Measurements from ENCODE around the gene ZNF652. TPM values are rescaled to one million over a fixed set of nuclear protein-coding genes. Genes with fewer than 3 reads are reported as not detected.

Gene ZNF652
- total RNA-seq, 4 donors from 2014 or later, result 58.8 to 124 (median 103) TPM

DNA sequence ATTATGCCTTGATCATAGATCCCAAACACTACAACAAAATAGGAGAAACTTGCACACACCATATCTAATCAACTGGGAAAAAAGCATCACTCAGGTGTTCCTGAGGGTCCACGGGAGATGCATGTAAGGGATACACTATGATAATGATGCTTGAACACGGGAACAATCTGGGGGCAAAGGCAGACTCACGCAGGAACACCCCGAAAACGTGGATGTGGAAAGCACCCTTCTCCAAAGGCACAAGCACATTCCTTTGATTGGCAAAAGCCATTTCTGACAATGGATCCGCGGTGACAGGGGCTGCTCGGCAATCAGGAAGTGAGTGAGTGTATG lies 1.3 kb downstream of the ZNF652 start:
- TF ChIP-seq, protein P1, sequence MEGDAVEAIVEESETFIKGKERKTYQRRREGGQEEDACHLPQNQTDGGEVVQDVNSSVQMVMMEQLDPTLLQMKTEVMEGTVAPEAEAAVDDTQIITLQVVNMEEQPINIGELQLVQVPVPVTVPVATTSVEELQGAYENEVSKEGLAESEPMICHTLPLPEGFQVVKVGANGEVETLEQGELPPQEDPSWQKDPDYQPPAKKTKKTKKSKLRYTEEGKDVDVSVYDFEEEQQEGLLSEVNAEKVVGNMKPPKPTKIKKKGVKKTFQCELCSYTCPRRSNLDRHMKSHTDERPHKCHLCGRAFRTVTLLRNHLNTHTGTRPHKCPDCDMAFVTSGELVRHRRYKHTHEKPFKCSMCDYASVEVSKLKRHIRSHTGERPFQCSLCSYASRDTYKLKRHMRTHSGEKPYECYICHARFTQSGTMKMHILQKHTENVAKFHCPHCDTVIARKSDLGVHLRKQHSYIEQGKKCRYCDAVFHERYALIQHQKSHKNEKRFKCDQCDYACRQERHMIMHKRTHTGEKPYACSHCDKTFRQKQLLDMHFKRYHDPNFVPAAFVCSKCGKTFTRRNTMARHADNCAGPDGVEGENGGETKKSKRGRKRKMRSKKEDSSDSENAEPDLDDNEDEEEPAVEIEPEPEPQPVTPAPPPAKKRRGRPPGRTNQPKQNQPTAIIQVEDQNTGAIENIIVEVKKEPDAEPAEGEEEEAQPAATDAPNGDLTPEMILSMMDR (IDR thresholded peaks at IDR 0.05), result no peak
- TF ChIP-seq POLR2A (IDR thresholded peaks at IDR 0.05), result no peak
- H3K4me3 ChIP-seq (ENCODE audit: low read depth, poor library complexity, severe bottlenecking), result peak overlapping the region; percentile 90
- peak in 1 of 2 donors; percentile 82 for DNase-seq (ENCODE audit: low spot score in 2 of 2)
- 0 to 2% methylated on average over 8 of the region's 8 CpGs for WGBS, 2 donors
- intact Hi-C loops (cut with DNase I; ENCODE audit: low total_unique reads), result no loop called here

DNA sequence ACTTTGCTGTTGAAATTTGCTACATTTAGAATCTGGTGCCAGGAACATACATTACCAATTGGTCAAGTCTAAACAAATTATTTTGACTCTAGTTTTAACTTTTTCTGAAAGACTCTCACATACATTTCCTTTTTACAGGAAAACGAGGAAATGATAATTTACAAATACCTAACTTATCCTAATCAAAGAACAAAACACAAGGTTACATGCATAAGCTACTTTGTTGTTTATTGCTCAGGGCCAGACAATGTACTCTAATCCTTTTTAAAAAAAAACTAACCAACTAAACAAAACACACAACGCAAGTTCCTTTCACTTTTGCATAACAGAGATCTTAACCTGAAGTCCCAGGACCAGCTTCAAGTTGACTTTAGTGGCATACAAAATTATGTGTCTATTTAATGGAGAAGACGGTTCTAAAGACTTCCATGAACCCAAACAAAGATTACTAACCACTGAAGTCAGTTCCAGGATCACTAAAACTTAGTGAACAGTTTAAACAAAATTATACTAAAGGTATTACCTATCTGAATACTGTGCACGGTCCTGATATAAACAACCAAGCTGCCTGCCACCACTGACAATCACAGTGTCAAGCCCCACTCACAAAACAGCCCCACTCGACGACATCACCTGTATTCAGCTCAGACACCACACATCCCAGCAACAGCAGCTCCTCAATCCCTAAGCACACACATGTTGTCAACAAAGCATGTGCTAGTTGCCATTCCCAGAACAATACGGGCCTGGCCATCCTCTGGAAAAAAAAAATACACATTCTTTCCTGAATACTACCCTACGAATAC lies 1.9 kb downstream of the ZNF652 start:
- no peak overlapping the region for H3K4me3 ChIP-seq (ENCODE audit: low read depth, poor library complexity, severe bottlenecking)
- peak in 1 of 2 donors; percentile 72 for DNase-seq (ENCODE audit: low spot score in 2 of 2)
- intact Hi-C loops (cut with DNase I; ENCODE audit: low total_unique reads), result no loop called here
- 13 to 14% methylated on average over 8 of the region's 8 CpGs for WGBS, 2 donors
- no peak for TF ChIP-seq POLR2A (IDR thresholded peaks at IDR 0.05)
- TF ChIP-seq, protein P1 (IDR thresholded peaks at IDR 0.05), result no peak

DNA sequence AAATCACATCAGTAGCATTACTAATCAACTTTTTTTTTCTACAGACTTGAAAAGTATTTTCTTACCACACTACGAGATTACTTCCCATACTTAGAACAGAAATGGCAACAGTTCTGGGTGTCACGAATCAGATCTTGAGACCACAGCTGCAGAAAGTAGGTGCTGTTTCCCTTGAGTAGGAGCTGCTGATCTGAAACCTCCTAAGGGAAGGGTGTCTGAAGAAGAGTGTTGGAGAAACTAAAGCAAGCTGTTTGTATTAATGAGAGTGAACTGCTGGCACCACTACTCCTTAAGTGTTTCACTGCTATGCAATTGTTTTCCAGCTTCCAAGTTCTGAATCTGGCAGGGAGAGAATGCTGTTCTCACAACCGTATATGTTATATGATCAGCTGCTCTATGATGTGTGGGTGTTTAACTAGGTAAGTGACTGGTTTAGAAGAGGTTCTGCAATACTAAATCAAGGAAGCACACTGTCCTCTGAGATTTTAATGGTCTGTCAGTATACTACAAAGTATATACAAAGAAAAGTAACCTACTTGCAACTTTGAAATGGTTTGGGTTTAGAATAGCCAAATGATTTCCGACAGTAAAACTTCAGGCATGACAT lies 3.3 kb downstream of the ZNF652 start:
- WGBS, 2 donors, result 28 to 29% methylated on average over 4 of the region's 4 CpGs
- intact Hi-C loops (cut with DNase I; ENCODE audit: low total_unique reads), result no loop called here
- DNase-seq (ENCODE audit: low spot score in 2 of 2), result peak in 1 of 2 donors; percentile 21
- no peak overlapping the region for H3K4me3 ChIP-seq (ENCODE audit: low read depth, poor library complexity, severe bottlenecking)
- no peak for TF ChIP-seq POLR2A (IDR thresholded peaks at IDR 0.05)
- TF ChIP-seq, protein P1 (IDR thresholded peaks at IDR 0.05), result no peak

- intact Hi-C loops (cut with DNase I; ENCODE audit: low total_unique reads), result no loop called here
- no peak overlapping the region for H3K4me3 ChIP-seq (ENCODE audit: low read depth, poor library complexity, severe bottlenecking)
- TF ChIP-seq, protein P1 (IDR thresholded peaks at IDR 0.05), result no peak
- no peak for TF ChIP-seq POLR2A (IDR thresholded peaks at IDR 0.05)
- WGBS, 2 donors, result 67 to 71% methylated on average over 3 of the region's 3 CpGs
- peak in 1 of 2 donors; percentile 2 for DNase-seq (ENCODE audit: low spot score in 2 of 2)
Measured at GRCh38 chr17:49357516-49357915, 4.5 kb downstream of the ZNF652 start.

- no peak for TF ChIP-seq POLR2A (IDR thresholded peaks at IDR 0.05)
- TF ChIP-seq, protein P1 (IDR thresholded peaks at IDR 0.05), result no peak
- WGBS, 2 donors, result 83 to 87% methylated on average over 5 of the region's 5 CpGs
- no peak overlapping the region for H3K4me3 ChIP-seq (ENCODE audit: low read depth, poor library complexity, severe bottlenecking)
- intact Hi-C loops (cut with DNase I; ENCODE audit: low total_unique reads), result no loop called here
- DNase-seq (ENCODE audit: low spot score in 2 of 2), result no peak
Measured at GRCh38 chr17:49356320-49356719, 5.7 kb downstream of the ZNF652 start.

Measured in lower leg skin (tissue), 4 donors.